Ovary (tissue), 3 donors: ENCODE measurements around the gene PRSS58.

Experiments
- EP300 ChIP-seq: sonication (generic); formaldehyde crosslinking; IDR thresholded peaks from one replicate; pipeline ENCODE4 v1.6.1; 2017; ENCODE audit warnings: antibody characterized with exemption
- TF ChIP-seq, protein P1 (sequence below), 3 donors: fragments of 450-650 bp in 2 of 3; fragments of 200-600 bp in 1 of 3; IDR thresholded peaks; one replicate each; pipeline versions ENCODE4 v1.5.1 to v1.8.0; 2016 to 2022; ENCODE audit warnings: antibody characterized with exemption in 3 of 3, mild to moderate bottlenecking in 1 of 3
- donor health status: DM: no; HTN: no; CAD: no.

GRCh38 chr7:142300689-142301088 lies 42.8 kb upstream of the PRSS58 start:
- TF ChIP-seq, protein P1, sequence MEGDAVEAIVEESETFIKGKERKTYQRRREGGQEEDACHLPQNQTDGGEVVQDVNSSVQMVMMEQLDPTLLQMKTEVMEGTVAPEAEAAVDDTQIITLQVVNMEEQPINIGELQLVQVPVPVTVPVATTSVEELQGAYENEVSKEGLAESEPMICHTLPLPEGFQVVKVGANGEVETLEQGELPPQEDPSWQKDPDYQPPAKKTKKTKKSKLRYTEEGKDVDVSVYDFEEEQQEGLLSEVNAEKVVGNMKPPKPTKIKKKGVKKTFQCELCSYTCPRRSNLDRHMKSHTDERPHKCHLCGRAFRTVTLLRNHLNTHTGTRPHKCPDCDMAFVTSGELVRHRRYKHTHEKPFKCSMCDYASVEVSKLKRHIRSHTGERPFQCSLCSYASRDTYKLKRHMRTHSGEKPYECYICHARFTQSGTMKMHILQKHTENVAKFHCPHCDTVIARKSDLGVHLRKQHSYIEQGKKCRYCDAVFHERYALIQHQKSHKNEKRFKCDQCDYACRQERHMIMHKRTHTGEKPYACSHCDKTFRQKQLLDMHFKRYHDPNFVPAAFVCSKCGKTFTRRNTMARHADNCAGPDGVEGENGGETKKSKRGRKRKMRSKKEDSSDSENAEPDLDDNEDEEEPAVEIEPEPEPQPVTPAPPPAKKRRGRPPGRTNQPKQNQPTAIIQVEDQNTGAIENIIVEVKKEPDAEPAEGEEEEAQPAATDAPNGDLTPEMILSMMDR (IDR thresholded peaks at IDR 0.05): no peak
- TF ChIP-seq EP300: no peak
